GM18507 (cell line): ENCODE measurements around the gene LARP7.
"Not testable (repeated sequence)": the region's sequence is repeated elsewhere in the genome, so short reads cannot be mapped to it uniquely, and the experiment has no call there.

Experiments used
- DNase-seq: peaks from one replicate; pipeline ENCODE4 v3.0.0; 2011; ENCODE audit warnings: low read depth; ENCODE audit not compliant: insufficient read length; ENCODE audit errors: extremely low spot score
- FAIRE-seq: peaks from 2 replicates; lab custom pipeline; 2011; peaks lifted over from hg19 to GRCh38; lab: Jason Lieb, UNC

LARP7 gene

GRCh38 chr4:112636688-112637551 is at the start of gene LARP7, which contains the start of gene ZGRF1:
Gene LARP7 (plus strand): TSS chr4:112637143. CDS start chr4:112644670, 7,527 bp downstream.
Gene ZGRF1 (minus strand): TSS chr4:112636909. CDS start chr4:112633176, 3,733 bp downstream.
- DNase-seq (peak; percentile 79), FAIRE-seq (peak; percentile 100)

- DNase-seq (no peak), FAIRE-seq (no peak)
These were observed 47.7 kb upstream of the LARP7 start for GRCh38 chr4:112589206-112589605.

- DNase-seq (no peak), FAIRE-seq (no peak)
These were observed 45.4 kb upstream of the LARP7 start for GRCh38 chr4:112591593-112591992.

- FAIRE-seq (no peak), DNase-seq (no peak)
These were observed 44.2 kb upstream of the LARP7 start for GRCh38 chr4:112592717-112593116.

GRCh38 chr4:112593438-112594133 is 43.4 kb upstream of the LARP7 start:
- FAIRE-seq: peak; percentile 66
- no peak for DNase-seq

GRCh38 chr4:112594993-112595392 is 42.0 kb upstream of the LARP7 start:
- FAIRE-seq (no peak), DNase-seq (no peak)

GRCh38 chr4:112604589-112604988 is 32.4 kb upstream of the LARP7 start:
- peak; percentile 28 for DNase-seq
- peak; percentile 80 for FAIRE-seq

GRCh38 chr4:112612814-112613213 is 24.1 kb upstream of the LARP7 start:
- not testable (repeated sequence) for FAIRE-seq, DNase-seq

- no peak for DNase-seq
- no peak for FAIRE-seq
These were observed 20.0 kb upstream of the LARP7 start for GRCh38 chr4:112616984-112617383.

GRCh38 chr4:112626228-112626627 is 10.7 kb upstream of the LARP7 start:
- no peak for FAIRE-seq
- no peak for DNase-seq

GRCh38 chr4:112633477-112634235 is 3.3 kb upstream of the LARP7 start:
- no peak for DNase-seq
- peak; percentile 81 for FAIRE-seq

- no peak for FAIRE-seq
- DNase-seq: no peak
These were observed 566 bp downstream of the LARP7 start for GRCh38 chr4:112637552-112637866.

GRCh38 chr4:112642526-112642925 is 5.6 kb downstream of the LARP7 start:
- DNase-seq (no peak), FAIRE-seq (no peak)

GRCh38 chr4:112644595-112645535 is 7.9 kb downstream of the LARP7 start:
- DNase-seq, FAIRE-seq: not testable (repeated sequence)

- DNase-seq (no peak), FAIRE-seq (no peak)
These were observed 8.8 kb downstream of the LARP7 start for GRCh38 chr4:112645541-112646329.

GRCh38 chr4:112646632-112647537 is 9.9 kb downstream of the LARP7 start:
- FAIRE-seq (no peak), DNase-seq (no peak)

- FAIRE-seq (no peak), DNase-seq (no peak)
These were observed 10.8 kb downstream of the LARP7 start for GRCh38 chr4:112647785-112648184.
